Measurements from ENCODE around the gene DIAPH2. TPM values are rescaled to one million over a fixed set of nuclear protein-coding genes. Genes with fewer than 3 reads are reported as not detected.

The DIAPH2 gene
- total RNA-seq, 4 donors from 2014 or later, result 10.3 to 36.6 (median 17.9) TPM

GRCh38 chrX:97522307-97522706, 837.7 kb downstream of the DIAPH2 start:
- 63 to 100% methylated on average over 1 to 2 of the region's 2 CpGs for WGBS, 2 donors
- DNase-seq, result no peak
- H3K9me3 ChIP-seq, result no peaks in the 10 kb centered on the region
- no peaks in the 10 kb centered on the region for H3K27me3 ChIP-seq
- no peak overlapping the region for H3K27ac ChIP-seq
- no peak for TF ChIP-seq POLR2A (IDR thresholded peaks at IDR 0.05)
- TF ChIP-seq, protein P1, sequence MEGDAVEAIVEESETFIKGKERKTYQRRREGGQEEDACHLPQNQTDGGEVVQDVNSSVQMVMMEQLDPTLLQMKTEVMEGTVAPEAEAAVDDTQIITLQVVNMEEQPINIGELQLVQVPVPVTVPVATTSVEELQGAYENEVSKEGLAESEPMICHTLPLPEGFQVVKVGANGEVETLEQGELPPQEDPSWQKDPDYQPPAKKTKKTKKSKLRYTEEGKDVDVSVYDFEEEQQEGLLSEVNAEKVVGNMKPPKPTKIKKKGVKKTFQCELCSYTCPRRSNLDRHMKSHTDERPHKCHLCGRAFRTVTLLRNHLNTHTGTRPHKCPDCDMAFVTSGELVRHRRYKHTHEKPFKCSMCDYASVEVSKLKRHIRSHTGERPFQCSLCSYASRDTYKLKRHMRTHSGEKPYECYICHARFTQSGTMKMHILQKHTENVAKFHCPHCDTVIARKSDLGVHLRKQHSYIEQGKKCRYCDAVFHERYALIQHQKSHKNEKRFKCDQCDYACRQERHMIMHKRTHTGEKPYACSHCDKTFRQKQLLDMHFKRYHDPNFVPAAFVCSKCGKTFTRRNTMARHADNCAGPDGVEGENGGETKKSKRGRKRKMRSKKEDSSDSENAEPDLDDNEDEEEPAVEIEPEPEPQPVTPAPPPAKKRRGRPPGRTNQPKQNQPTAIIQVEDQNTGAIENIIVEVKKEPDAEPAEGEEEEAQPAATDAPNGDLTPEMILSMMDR (IDR thresholded peaks at IDR 0.05), result no peak
- no peaks in the 10 kb centered on the region for H3K4me1 ChIP-seq
- no peak overlapping the region for H3K4me3 ChIP-seq
- intact Hi-C loops (cut with DNase I), result no loop called here
- H3K36me3 ChIP-seq, result no peaks in the 10 kb centered on the region

GRCh38 chrX:97524340-97524739, 839.7 kb downstream of the DIAPH2 start:
- intact Hi-C loops (cut with DNase I), result no loop called here
- Histone ChIP-seq H3K27me3 (no peaks in the 10 kb centered on the region), H3K4me3 (no peak overlapping the region), H3K27ac (no peak overlapping the region), H3K36me3 (no peaks in the 10 kb centered on the region), H3K4me1 (no peaks in the 10 kb centered on the region), H3K9me3 (no peaks in the 10 kb centered on the region)
- 84 to 91% methylated on average over 2 of the region's 2 CpGs for WGBS, 2 donors
- no peak for DNase-seq
- no peak for TF ChIP-seq POLR2A (IDR thresholded peaks at IDR 0.05)
- TF ChIP-seq, protein P1 (IDR thresholded peaks at IDR 0.05), result no peak

- no peak for TF ChIP-seq POLR2A (IDR thresholded peaks at IDR 0.05)
- TF ChIP-seq, protein P1 (IDR thresholded peaks at IDR 0.05), result no peak
- no peak for DNase-seq
- WGBS, 2 donors, result 70 to 81% methylated on average over 3 of the region's 3 CpGs
Observed at GRCh38 chrX:97524997-97525396, 840.4 kb downstream of the DIAPH2 start.

DNA sequence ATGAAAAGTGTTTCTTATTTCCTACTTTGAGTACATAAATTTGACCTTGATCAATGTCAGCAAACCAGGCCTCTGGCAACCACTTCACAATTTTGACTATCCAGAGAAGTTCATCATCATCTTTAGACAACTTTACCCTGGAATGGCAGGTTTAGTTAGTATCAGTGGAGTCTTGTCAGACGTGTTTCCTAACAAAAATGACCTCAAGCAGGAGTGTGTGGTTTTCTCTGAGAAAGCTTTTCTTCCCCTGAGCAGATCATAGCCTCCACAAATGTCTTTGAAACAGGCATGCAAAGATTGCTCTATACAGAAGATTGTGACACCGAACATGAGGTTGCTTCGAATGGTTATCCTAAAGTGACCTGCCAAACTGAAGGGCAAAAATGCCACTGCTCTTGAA, 841.3 kb downstream of the DIAPH2 start:
- Histone ChIP-seq H3K4me3 (no peak overlapping the region), H3K27ac (no peak overlapping the region), H3K36me3 (no peaks in the 10 kb centered on the region), H3K9me3 (peaks cover 0 to 12% (median 0%) of the 10 kb centered on the region in 3 donors), H3K27me3 (no peaks in the 10 kb centered on the region), H3K4me1 (no peaks in the 10 kb centered on the region)
- DNase-seq, result no peak
- no peak for TF ChIP-seq POLR2A (IDR thresholded peaks at IDR 0.05)
- TF ChIP-seq, protein P1 (IDR thresholded peaks at IDR 0.05), result no peak
- 82 to 95% methylated on average over 2 to 3 of the region's 3 CpGs for WGBS, 2 donors
- intact Hi-C loops (cut with DNase I), result no loop called here

More at GRCh38 chrX:97524997-97525396, 840.4 kb downstream of the DIAPH2 start:
- Histone ChIP-seq H3K27ac (no peak overlapping the region), H3K9me3 (peaks cover 0 to 2% (median 0%) of the 10 kb centered on the region in 3 donors), H3K36me3 (no peaks in the 10 kb centered on the region), H3K4me3 (no peak overlapping the region), H3K4me1 (no peaks in the 10 kb centered on the region), H3K27me3 (no peaks in the 10 kb centered on the region)
- intact Hi-C loops (cut with DNase I), result no loop called here

GRCh38 chrX:97527725-97528124, 843.1 kb downstream of the DIAPH2 start:
- Histone ChIP-seq H3K4me3 (no peak overlapping the region), H3K4me1 (no peaks in the 10 kb centered on the region), H3K36me3 (no peaks in the 10 kb centered on the region), H3K27ac (no peak overlapping the region), H3K27me3 (no peaks in the 10 kb centered on the region), H3K9me3 (peaks cover 0 to 17% (median 0%) of the 10 kb centered on the region in 3 donors)
- no peak for DNase-seq
- TF ChIP-seq POLR2A (IDR thresholded peaks at IDR 0.05), result no peak
- TF ChIP-seq, protein P1 (IDR thresholded peaks at IDR 0.05), result no peak
- 74 to 80% methylated on average over 1 of the region's 1 CpG for WGBS, 2 donors
- intact Hi-C loops (cut with DNase I), result no loop called here

All from esophagus squamous epithelium (tissue), 5 donors.